ENCODE data around the gene ISYNA1. TPM values are rescaled to one million over a fixed set of nuclear protein-coding genes. Genes with fewer than 3 reads are reported as not detected.
A peak's percentile ranks its signal among the peaks of the same experiment; 100 is the strongest.

The ISYNA1 gene
- total and polyA plus RNA-seq, 2 of the 13 experiments (the other 11 are each of a cell fraction or from before 2014, with no cell fraction given), result 29.6 to 48.5 TPM

- peak; percentile 77; the same call in 1 of the 2 replicates for TF ChIP-seq ZBTB20 (CRISPR knock-in tag; IDR thresholded peaks at IDR 0.05; ENCODE audit: borderline replicate concordance, low read depth)
- peak; percentile 50; the same call in 1 of the 2 replicates for TF ChIP-seq ZNF614 (CRISPR knock-in tag; IDR thresholded peaks at IDR 0.05; ENCODE audit: borderline replicate concordance)
- TF ChIP-seq, protein P1, sequence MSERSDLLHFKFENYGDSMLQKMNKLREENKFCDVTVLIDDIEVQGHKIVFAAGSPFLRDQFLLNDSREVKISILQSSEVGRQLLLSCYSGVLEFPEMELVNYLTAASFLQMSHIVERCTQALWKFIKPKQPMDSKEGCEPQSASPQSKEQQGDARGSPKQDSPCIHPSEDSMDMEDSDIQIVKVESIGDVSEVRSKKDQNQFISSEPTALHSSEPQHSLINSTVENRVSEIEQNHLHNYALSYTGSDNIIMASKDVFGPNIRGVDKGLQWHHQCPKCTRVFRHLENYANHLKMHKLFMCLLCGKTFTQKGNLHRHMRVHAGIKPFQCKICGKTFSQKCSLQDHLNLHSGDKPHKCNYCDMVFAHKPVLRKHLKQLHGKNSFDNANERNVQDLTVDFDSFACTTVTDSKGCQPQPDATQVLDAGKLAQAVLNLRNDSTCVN (CRISPR knock-in tag; IDR thresholded peaks at IDR 0.05; ENCODE audit: borderline replicate concordance), result peak; percentile 79
- peak; percentile 89 for TF ChIP-seq ZBTB43 (CRISPR knock-in tag; conservative IDR thresholded peaks at IDR 0.05)
- TF ChIP-seq ZNF30 (CRISPR knock-in tag; IDR thresholded peaks at IDR 0.05), result no peak
- peak; percentile 84; the same call in 1 of the 2 replicates for TF ChIP-seq SPEN (CRISPR knock-in tag; IDR thresholded peaks at IDR 0.05; ENCODE audit: low read depth)
- TF ChIP-seq, protein P2, sequence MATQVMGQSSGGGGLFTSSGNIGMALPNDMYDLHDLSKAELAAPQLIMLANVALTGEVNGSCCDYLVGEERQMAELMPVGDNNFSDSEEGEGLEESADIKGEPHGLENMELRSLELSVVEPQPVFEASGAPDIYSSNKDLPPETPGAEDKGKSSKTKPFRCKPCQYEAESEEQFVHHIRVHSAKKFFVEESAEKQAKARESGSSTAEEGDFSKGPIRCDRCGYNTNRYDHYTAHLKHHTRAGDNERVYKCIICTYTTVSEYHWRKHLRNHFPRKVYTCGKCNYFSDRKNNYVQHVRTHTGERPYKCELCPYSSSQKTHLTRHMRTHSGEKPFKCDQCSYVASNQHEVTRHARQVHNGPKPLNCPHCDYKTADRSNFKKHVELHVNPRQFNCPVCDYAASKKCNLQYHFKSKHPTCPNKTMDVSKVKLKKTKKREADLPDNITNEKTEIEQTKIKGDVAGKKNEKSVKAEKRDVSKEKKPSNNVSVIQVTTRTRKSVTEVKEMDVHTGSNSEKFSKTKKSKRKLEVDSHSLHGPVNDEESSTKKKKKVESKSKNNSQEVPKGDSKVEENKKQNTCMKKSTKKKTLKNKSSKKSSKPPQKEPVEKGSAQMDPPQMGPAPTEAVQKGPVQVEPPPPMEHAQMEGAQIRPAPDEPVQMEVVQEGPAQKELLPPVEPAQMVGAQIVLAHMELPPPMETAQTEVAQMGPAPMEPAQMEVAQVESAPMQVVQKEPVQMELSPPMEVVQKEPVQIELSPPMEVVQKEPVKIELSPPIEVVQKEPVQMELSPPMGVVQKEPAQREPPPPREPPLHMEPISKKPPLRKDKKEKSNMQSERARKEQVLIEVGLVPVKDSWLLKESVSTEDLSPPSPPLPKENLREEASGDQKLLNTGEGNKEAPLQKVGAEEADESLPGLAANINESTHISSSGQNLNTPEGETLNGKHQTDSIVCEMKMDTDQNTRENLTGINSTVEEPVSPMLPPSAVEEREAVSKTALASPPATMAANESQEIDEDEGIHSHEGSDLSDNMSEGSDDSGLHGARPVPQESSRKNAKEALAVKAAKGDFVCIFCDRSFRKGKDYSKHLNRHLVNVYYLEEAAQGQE (IDR thresholded peaks at IDR 0.05; ENCODE audit: borderline replicate concordance in 1 of 2, low read depth in 1 of 2, low read length in 2 of 2), result peak in 1 of 2 experiments; percentile 82; a peak in 2 of 4 replicates
- TF ChIP-seq, protein P3, sequence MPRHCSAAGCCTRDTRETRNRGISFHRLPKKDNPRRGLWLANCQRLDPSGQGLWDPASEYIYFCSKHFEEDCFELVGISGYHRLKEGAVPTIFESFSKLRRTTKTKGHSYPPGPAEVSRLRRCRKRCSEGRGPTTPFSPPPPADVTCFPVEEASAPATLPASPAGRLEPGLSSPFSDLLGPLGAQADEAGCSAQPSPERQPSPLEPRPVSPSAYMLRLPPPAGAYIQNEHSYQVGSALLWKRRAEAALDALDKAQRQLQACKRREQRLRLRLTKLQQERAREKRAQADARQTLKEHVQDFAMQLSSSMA (CRISPR knock-in tag; IDR thresholded peaks at IDR 0.05), result 0 out of 2 replicates have a peak, but pooled peaks have one; percentile 28
- TF ChIP-seq, protein P4, sequence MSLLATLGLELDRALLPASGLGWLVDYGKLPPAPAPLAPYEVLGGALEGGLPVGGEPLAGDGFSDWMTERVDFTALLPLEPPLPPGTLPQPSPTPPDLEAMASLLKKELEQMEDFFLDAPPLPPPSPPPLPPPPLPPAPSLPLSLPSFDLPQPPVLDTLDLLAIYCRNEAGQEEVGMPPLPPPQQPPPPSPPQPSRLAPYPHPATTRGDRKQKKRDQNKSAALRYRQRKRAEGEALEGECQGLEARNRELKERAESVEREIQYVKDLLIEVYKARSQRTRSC (CRISPR knock-in tag; IDR thresholded peaks at IDR 0.05; ENCODE audit: low read depth), result peak; percentile 95
- TF ChIP-seq ZNF496 (CRISPR knock-in tag; IDR thresholded peaks at IDR 0.05; ENCODE audit: insufficient replicate concordance), result no peak
- peak; percentile 79; the same call in 1 of the 2 replicates for TF ChIP-seq YEATS4 (CRISPR knock-in tag; IDR thresholded peaks at IDR 0.05; ENCODE audit: borderline replicate concordance)
- peak; percentile 87; the same call in 1 of the 2 replicates for TF ChIP-seq PREB (CRISPR knock-in tag; IDR thresholded peaks at IDR 0.05)
- no peak for TF ChIP-seq RNF2 (conservative IDR thresholded peaks at IDR 0.05; ENCODE audit: low read depth)
- no peak for TF ChIP-seq PLSCR1 (CRISPR knock-in tag; IDR thresholded peaks at IDR 0.05; ENCODE audit: borderline replicate concordance)
- peak; percentile 89 for TF ChIP-seq FOXA3 (CRISPR knock-in tag; IDR thresholded peaks at IDR 0.05)
- TF ChIP-seq MAZ (IDR thresholded peaks at IDR 0.05; ENCODE audit: borderline replicate concordance, low read depth, low read length), result peak; percentile 87
- TF ChIP-seq MAZ (CRISPR knock-in tag; IDR thresholded peaks at IDR 0.05; ENCODE audit: low read depth), result peak; percentile 96
Observed at GRCh38 chr19:18385675-18386542, 52.0 kb downstream of the ISYNA1 start, which contains the start of gene GDF15 (continued).
